ENCODE measurements around the gene MRPS18B. TPM values are rescaled to one million over a fixed set of nuclear protein-coding genes. Genes with fewer than 3 reads are reported as not detected.
A peak's percentile ranks its signal among the peaks of the same experiment; 100 is the strongest.

The MRPS18B gene
- total RNA-seq, result 39.9 TPM

GRCh38 chr6:30617565-30618269, at the start of gene MRPS18B:
Gene MRPS18B, plus strand, starts transcription at chr6:30617840. Its CDS starts 26 bp downstream, at chr6:30617866.
- peak; percentile 95 for DNase-seq

GRCh38 chr6:30568245-30568644, 49.4 kb upstream of the MRPS18B start:
- no peak for DNase-seq

GRCh38 chr6:30570263-30570662, 47.4 kb upstream of the MRPS18B start:
- no peak for DNase-seq

- no peak for DNase-seq
These were observed 46.9 kb upstream of the MRPS18B start for GRCh38 chr6:30570740-30571074.

GRCh38 chr6:30571075-30571761, 46.4 kb upstream of the MRPS18B start, which contains the start of gene ABCF1:
Gene ABCF1, plus strand, starts transcription at chr6:30571442. Its CDS starts 46 bp downstream, at chr6:30571488.
- peak; percentile 98 for DNase-seq

GRCh38 chr6:30571762-30572082, 45.9 kb upstream of the MRPS18B start:
- DNase-seq, result no peak

- DNase-seq, result no peak
These were observed 45.5 kb upstream of the MRPS18B start for GRCh38 chr6:30572148-30572547.

GRCh38 chr6:30573113-30573512, 44.5 kb upstream of the MRPS18B start:
- DNase-seq, result no peak

- DNase-seq, result no peak
These were observed 39.6 kb upstream of the MRPS18B start for GRCh38 chr6:30578051-30578450.

GRCh38 chr6:30583921-30584320, 33.7 kb upstream of the MRPS18B start:
- DNase-seq, result no peak

GRCh38 chr6:30589754-30590358, 27.8 kb upstream of the MRPS18B start:
- no peak for DNase-seq

GRCh38 chr6:30590509-30590908, 27.1 kb upstream of the MRPS18B start:
- DNase-seq, result no peak

GRCh38 chr6:30591008-30591407, 26.6 kb upstream of the MRPS18B start:
- DNase-seq, result no peak

GRCh38 chr6:30592287-30592686, 25.4 kb upstream of the MRPS18B start:
- DNase-seq, result no peak

GRCh38 chr6:30597315-30598144, 20.1 kb upstream of the MRPS18B start:
- DNase-seq, result peak; percentile 24

- no peak for DNase-seq
These were observed 18.6 kb upstream of the MRPS18B start for GRCh38 chr6:30598912-30599624.

- DNase-seq, result no peak
These were observed 17.9 kb upstream of the MRPS18B start for GRCh38 chr6:30599625-30600324.

GRCh38 chr6:30600451-30600961, 17.1 kb upstream of the MRPS18B start:
- no peak for DNase-seq

GRCh38 chr6:30601436-30601814, 16.2 kb upstream of the MRPS18B start:
- no peak for DNase-seq

- no peak for DNase-seq
These were observed 15.6 kb upstream of the MRPS18B start for GRCh38 chr6:30601815-30602641.

All from occipital lobe (tissue), 2 donors.